H1 (cell line): ENCODE measurements around the gene RAP1A. TPM values are rescaled to one million over a fixed set of nuclear protein-coding genes. Genes with fewer than 3 reads are reported as not detected.

Source experiments
- CTCF ChIA-PET: fragments of 300-600 bp; sonication (Branson Sonifier 250); formaldehyde crosslinking; loops from one replicate; lab custom pipeline; 2021; ENCODE audit not compliant: partially characterized antibody; lab: Charles Lee
- POLR2A ChIA-PET: fragments of 300-600 bp; sonication (Branson Sonifier 250); formaldehyde crosslinking; loops from one replicate; lab custom pipeline; 2021; ENCODE audit warnings: inconsistent platforms; ENCODE audit not compliant: partially characterized antibody; lab: Charles Lee
- DNase-seq, 2 experiments: peaks; one replicate each; pipeline versions ENCODE4 v3.0.0 to v3.0.0-alpha.2; 2010 to 2022; ENCODE audit warnings: low spot score in 2 of 2, low read depth in 1 of 2, mixed read lengths in 1 of 2
- FAIRE-seq: peaks from 2 replicates; lab custom pipeline; 2011; peaks lifted over from hg19 to GRCh38; lab: Jason Lieb, UNC
- H2AFZ ChIP-seq: 2 replicates; pipeline ENCODE4 v1.8.1; 2012; ENCODE audit warnings: low read length, inconsistent platforms
- H2AK5ac ChIP-seq: 2 replicates; pipeline ENCODE4 v1.6.1; 2013; ENCODE audit warnings: low read depth, low read length
- H2BK120ac ChIP-seq: replicated peaks from 2 replicates; pipeline ENCODE3; 2013; ENCODE audit warnings: low read depth, low read length, inconsistent platforms
- H2BK12ac ChIP-seq: 2 replicates; pipeline ENCODE4 v1.6.1; 2013; ENCODE audit warnings: low read depth, low read length
- H2BK15ac ChIP-seq: 2 replicates; pipeline ENCODE4 v1.6.1; 2013; ENCODE audit warnings: low read length
- H2BK20ac ChIP-seq: 2 replicates; pipeline ENCODE4 v1.6.1; 2013; ENCODE audit warnings: low read length
- H2BK5ac ChIP-seq: 2 replicates; pipeline ENCODE4 v1.6.1; 2013; ENCODE audit warnings: low read depth, low read length
- H3K14ac ChIP-seq: 2 replicates; pipeline ENCODE4 v1.6.1; 2013; ENCODE audit warnings: inconsistent platforms; ENCODE audit not compliant: insufficient read length
- H3K18ac ChIP-seq: 2 replicates; pipeline ENCODE4 v1.6.1; 2013; ENCODE audit warnings: low read length; ENCODE audit errors: extremely low read depth
- H3K23ac ChIP-seq: 2 replicates; pipeline ENCODE4 v1.6.1; 2013; ENCODE audit warnings: inconsistent platforms; ENCODE audit not compliant: insufficient read length
- H3K23me2 ChIP-seq: 2 replicates; pipeline ENCODE4 v1.6.1; 2013; ENCODE audit warnings: low read depth, low read length
- H3K27ac ChIP-seq: 2 replicates; pipeline ENCODE4 v1.6.1; 2011; ENCODE audit warnings: low read depth, low read length, inconsistent platforms
- H3K27me3 ChIP-seq, 4 experiments: replicated peaks in 1 of 4; 1 replicate in 1 of 4; 2 replicates in 3 of 4; pipeline versions ENCODE4 v1.6.1 to v1.8.1; 2011 to 2013; ENCODE audit warnings: low read length in 3 of 4, mild to moderate bottlenecking in 3 of 4, inconsistent platforms in 2 of 4, mixed read lengths in 2 of 4, moderate library complexity in 1 of 4; ENCODE audit not compliant: control insufficient read depth in 3 of 4, insufficient read depth in 3 of 4; ENCODE audit errors: extremely low read depth in 1 of 4
- H3K36me3 ChIP-seq, 4 experiments: 2 replicates each; pipeline versions ENCODE4 v1.6.1 to v1.8.1; 2011 to 2013; ENCODE audit warnings: mild to moderate bottlenecking in 4 of 4, low read length in 3 of 4, moderate library complexity in 2 of 4, control low read depth in 1 of 4, inconsistent platforms in 1 of 4; ENCODE audit not compliant: insufficient read depth in 4 of 4, control insufficient read depth in 2 of 4
- H3K4ac ChIP-seq: replicated peaks from 2 replicates; pipeline ENCODE3; 2013; ENCODE audit warnings: low read length, low read depth, mixed read lengths, inconsistent platforms; ENCODE audit not compliant: insufficient read length
- H3K4me1 ChIP-seq, 4 experiments: replicated peaks in 1 of 4; 1 replicate in 1 of 4; 2 replicates in 3 of 4; pipeline versions ENCODE4 v1.6.1 to v1.8.1; 2011 to 2013; ENCODE audit warnings: low read length in 3 of 4, inconsistent platforms in 2 of 4, mixed read lengths in 1 of 4; ENCODE audit not compliant: insufficient read depth in 4 of 4, control insufficient read depth in 3 of 4
- H3K4me2 ChIP-seq, 2 experiments: 2 replicates each; pipeline versions ENCODE4 v1.6.1 to v1.8.1; 2011 to 2013; ENCODE audit warnings: low read depth in 2 of 2, low read length in 2 of 2, control low read depth in 1 of 2, inconsistent platforms in 1 of 2, mild to moderate bottlenecking in 1 of 2; ENCODE audit not compliant: insufficient read depth in 1 of 2
- H3K4me3 ChIP-seq, 4 experiments: fragments of 200-600, 300-600 bp in 1 of 4; sonication (generic), shearing (Covaris generic), sonication (Bioruptor Twin) in 1 of 4; 2 replicates each; pipeline versions ENCODE4 v1.5.1 to v1.8.1; 2011 to 2016; ENCODE audit warnings: low read length in 4 of 4, low read depth in 3 of 4, control low read depth in 2 of 4, inconsistent platforms in 2 of 4, mild to moderate bottlenecking in 2 of 4, mixed read lengths in 1 of 4, moderate library complexity in 1 of 4; ENCODE audit not compliant: insufficient read depth in 2 of 4; ENCODE audit errors: extremely low read depth in 1 of 4
- H3K56ac ChIP-seq: replicated peaks from 2 replicates; pipeline ENCODE3; 2013; ENCODE audit warnings: low read depth, mild to moderate bottlenecking, mixed read lengths, low read length, inconsistent platforms; ENCODE audit not compliant: insufficient read length
- H3K79me1 ChIP-seq: 2 replicates; pipeline ENCODE4 v1.6.1; 2013; ENCODE audit warnings: low read depth, low read length, control low read depth
- H3K79me2 ChIP-seq, 2 experiments: 2 replicates each; pipeline versions ENCODE4 v1.6.1 to v1.8.1; 2012 to 2013; ENCODE audit warnings: low read length in 2 of 2, mild to moderate bottlenecking in 2 of 2, inconsistent platforms in 1 of 2; ENCODE audit not compliant: insufficient read depth in 2 of 2, control insufficient read depth in 1 of 2
- H3K9ac ChIP-seq, 4 experiments: replicated peaks in 1 of 4; 1 replicate in 1 of 4; 2 replicates in 3 of 4; pipeline versions ENCODE4 v1.6.1 to v1.8.1; 2011 to 2013; ENCODE audit warnings: low read depth in 3 of 4, low read length in 3 of 4, control low read depth in 2 of 4, mild to moderate bottlenecking in 2 of 4, moderate library complexity in 2 of 4, inconsistent platforms in 1 of 4; ENCODE audit errors: extremely low read depth in 1 of 4
- H3K9me3 ChIP-seq, 2 experiments: 2 replicates each; pipeline versions ENCODE4 v1.6.1 to v1.8.1; 2012 to 2013; ENCODE audit warnings: mild to moderate bottlenecking in 2 of 2, moderate library complexity in 2 of 2, control low read depth in 1 of 2, inconsistent platforms in 1 of 2, low read depth in 1 of 2, low read length in 1 of 2, mixed read lengths in 1 of 2; ENCODE audit not compliant: insufficient read depth in 2 of 2
- H4K20me1 ChIP-seq, 2 experiments: replicated peaks in 1 of 2; 2 replicates each; pipeline versions ENCODE3 to v1.8.1; 2011 to 2013; ENCODE audit warnings: inconsistent platforms in 2 of 2, low read length in 2 of 2, mild to moderate bottlenecking in 1 of 2; ENCODE audit not compliant: insufficient read depth in 2 of 2, control insufficient read depth in 1 of 2
- H4K5ac ChIP-seq: 2 replicates; pipeline ENCODE4 v1.6.1; 2013; ENCODE audit warnings: low read length, low read depth, mixed read lengths, inconsistent platforms; ENCODE audit not compliant: insufficient read length
- H4K8ac ChIP-seq: 2 replicates; pipeline ENCODE4 v1.8.0; 2013; ENCODE audit warnings: mild to moderate bottlenecking, moderate library complexity, low read length, inconsistent platforms; ENCODE audit not compliant: insufficient read depth; ENCODE audit errors: extremely low read depth
- H4K91ac ChIP-seq: replicated peaks from 2 replicates; pipeline ENCODE3; 2013; ENCODE audit warnings: low read length, mixed read lengths, inconsistent platforms; ENCODE audit not compliant: insufficient read length
- BACH1 ChIP-seq: IDR thresholded peaks from 2 replicates; pipeline ENCODE4 v1.6.1; 2012; ENCODE audit warnings: low read length, improper control_type of control experiment
- BRCA1 ChIP-seq: IDR thresholded peaks from 2 replicates; pipeline ENCODE4 v1.6.1; 2012; ENCODE audit warnings: low read depth, low read length, improper control_type of control experiment
- CBX5 ChIP-seq: fragments of 300-800, 300-1000 bp; sonication (generic); IDR thresholded peaks from 2 replicates; pipeline ENCODE4 v1.7.1; 2016; ENCODE audit warnings: antibody characterized with exemption, low read length, low read depth
- EP300 ChIP-seq, 2 experiments: IDR thresholded peaks; 1 replicate in 1 of 2; 2 replicates in 1 of 2; pipeline ENCODE4 v1.6.1; 2011 to 2012; ENCODE audit warnings: low read depth in 2 of 2, low read length in 2 of 2, mild to moderate bottlenecking in 2 of 2, borderline replicate concordance in 1 of 2, inconsistent platforms in 1 of 2, moderate library complexity in 1 of 2
- GABPA ChIP-seq: IDR thresholded peaks from 2 replicates; pipeline ENCODE4 v1.6.1; 2011; ENCODE audit warnings: mild to moderate bottlenecking, low read length, moderate library complexity, borderline replicate concordance; ENCODE audit not compliant: insufficient read depth
- GTF2F1 ChIP-seq: IDR thresholded peaks from 2 replicates; pipeline ENCODE4 v1.6.1; 2012; ENCODE audit warnings: low read depth, low read length, improper control_type of control experiment, borderline replicate concordance
- JUND ChIP-seq: IDR thresholded peaks from 2 replicates; pipeline ENCODE4 v1.6.1; 2011; ENCODE audit warnings: mild to moderate bottlenecking, improper control_type of control experiment, low read length
- KDM5A ChIP-seq: fragments of 200-600 bp; IDR thresholded peaks from 2 replicates; pipeline ENCODE4 v1.7.1; 2012; ENCODE audit warnings: mild to moderate bottlenecking, low read length, inconsistent platforms, mixed read lengths
- NANOG ChIP-seq: IDR thresholded peaks from 2 replicates; pipeline ENCODE4 v1.6.1; 2011; ENCODE audit warnings: low read length, low read depth, mild to moderate bottlenecking, inconsistent platforms; ENCODE audit not compliant: insufficient read depth, poor library complexity, severe bottlenecking
- PHF8 ChIP-seq: fragments of 200-600 bp; sonication (generic); conservative IDR thresholded peaks from 2 replicates; pipeline ENCODE4 v1.7.1; 2012; ENCODE audit warnings: low read depth, mild to moderate bottlenecking, inconsistent platforms, low read length, moderate library complexity
- POLR2A ChIP-seq, 2 experiments: IDR thresholded peaks; 1 replicate in 1 of 2; 2 replicates in 1 of 2; pipeline ENCODE4 v1.6.1; 2011; ENCODE audit warnings: low read depth in 2 of 2, low read length in 2 of 2, mild to moderate bottlenecking in 2 of 2; ENCODE audit errors: control extremely low read depth in 1 of 2
- SIN3A ChIP-seq, 2 experiments: IDR thresholded peaks in 1 of 2; conservative IDR thresholded peaks in 1 of 2; 2 replicates each; pipeline ENCODE4 v1.6.1; 2011 to 2012; ENCODE audit warnings: low read length in 2 of 2, improper control_type of control experiment in 1 of 2, low read depth in 1 of 2, mild to moderate bottlenecking in 1 of 2
- WGBS, 2 experiments: shearing (Covaris generic) in 1 of 2; methylation state at CpG; one replicate each; pipeline versions ENCODE4 v1.1.6 to v1.1.7; 2013 to 2015; ENCODE audit warnings: low lambda C conversion rate in 2 of 2, mixed read lengths in 2 of 2, inconsistent platforms in 1 of 2, low coverage in 1 of 2, missing lambda C conversion rate in 1 of 2; ENCODE audit not compliant: insufficient replicate concordance in 2 of 2, insufficient coverage in 1 of 2, insufficient read length in 1 of 2; ENCODE audit errors: extremely low coverage in 1 of 2, missing lambda C conversion rate in 1 of 2; 5-methylcytosine and 5-hydroxymethylcytosine counted together
- polyA plus RNA-seq, 7 experiments: library from polyadenylated mRNA; depleted of rRNA in 3 of 7; stranded (reverse) in 5 of 7; unstranded in 2 of 7; fragments of >200 nt in 5 of 7; fragments of 200-250 nt in 2 of 7; gene quantifications; 1 replicate in 5 of 7; 2 replicates in 1 of 7; 4 replicates in 1 of 7; pipeline versions ENCODE4 v1.2.1 to v1.2.3, GENCODE V29; 2011 to 2013; ENCODE audit warnings: missing spikeins in 2 of 7, mixed read lengths in 2 of 7
- total RNA-seq: library from RNA; stranded (reverse); fragmentation: NEBNext Ultra II Directional; extraction: Animal tissue kit (Norgen Biotek cat#: 25700); gene quantifications from 2 replicates; pipeline ENCODE4 v1.2.1, GENCODE V29; 2021

The RAP1A gene
- total and polyA plus RNA-seq, 2 of the 8 experiments (the other 6 are each of a cell fraction or from before 2014, with no cell fraction given): 10.9 to 35.8 TPM

GRCh38 chr1:111717450-111717849, 97.9 kb downstream of the RAP1A start:
- H3K27me3 ChIP-seq: no peaks in the 10 kb centered on the region
- no peak overlapping the region for H3K4me2 ChIP-seq
- H2BK20ac ChIP-seq: no peak overlapping the region
- H3K27ac ChIP-seq: no peak overlapping the region
- H3K23ac ChIP-seq: no peak overlapping the region
- no peak overlapping the region for H3K14ac ChIP-seq
- H2BK15ac ChIP-seq: no peak overlapping the region
- TF ChIP-seq PHF8 (no peak), GABPA (no peak), CBX5 (no peak), BACH1 (no peak), KDM5A (no peak), SIN3A (conservative IDR thresholded peaks at IDR 0.05 in 1 of 2, IDR thresholded peaks at IDR 0.05 in 1 of 2; ENCODE audit: low read depth in 1 of 2, low read length in 2 of 2) (no peak), GTF2F1 (no peak), EP300 (IDR thresholded peaks at IDR 0.05; ENCODE audit: borderline replicate concordance in 1 of 2, low read depth in 2 of 2, low read length in 2 of 2) (no peak), BRCA1 (no peak), NANOG (no peak), JUND (no peak), POLR2A (IDR thresholded peaks at IDR 0.05; ENCODE audit: control extremely low read depth in 1 of 2, low read depth in 2 of 2, low read length in 2 of 2) (no peak)
- H3K79me2 ChIP-seq: no peaks in the 10 kb centered on the region
- no peak overlapping the region for H3K56ac ChIP-seq
- no peak for DNase-seq
- no peak overlapping the region for H2BK120ac ChIP-seq
- peaks cover 0 to 2% (median 0%) of the 10 kb centered on the region in 4 experiments; a peak in 1 of 8 replicates for H3K36me3 ChIP-seq
- H3K9ac ChIP-seq: no peak overlapping the region
- H3K4me1 ChIP-seq: peaks cover 2 to 14% (median 10%) of the 10 kb centered on the region in 4 experiments; a peak in 5 of 7 replicates
- no peaks in the 10 kb centered on the region for H4K20me1 ChIP-seq
- FAIRE-seq: no peak
- 90% methylated on average over 2 of the region's 2 CpGs; no CpG with 5 or more reads in 1 of the 2 experiments for WGBS, 2 experiments
- no peak overlapping the region for H3K4ac ChIP-seq
- H3K18ac ChIP-seq: no peak overlapping the region
- H3K23me2 ChIP-seq: no peaks in the 10 kb centered on the region; the same call in 1 of the 2 replicates
- ChIA-PET CTCF (interaction anchor here (5.9 to 42.0 kb wide), 2 partner anchors 27 to 50 kb away, joined by 65 to 1070 read pairs; partner anchors contain the start of genes DDX20 and INKA2), POLR2A (interaction anchor here (0.5 to 18.0 kb wide), 3 partner anchors 20 to 41 kb away, joined by 3 to 343 read pairs (median 4); partner anchors contain the start of gene INKA2)
- H2AFZ ChIP-seq: no peak overlapping the region
- no peak overlapping the region for H4K8ac ChIP-seq
- no peak overlapping the region for H4K91ac ChIP-seq
- H4K5ac ChIP-seq: no peak overlapping the region
- no peaks in the 10 kb centered on the region for H3K79me1 ChIP-seq
- no peak overlapping the region for H2BK12ac ChIP-seq
- no peaks in the 10 kb centered on the region for H3K9me3 ChIP-seq
- no peak overlapping the region for H2AK5ac ChIP-seq
- no peak overlapping the region for H2BK5ac ChIP-seq
- no peak overlapping the region for H3K4me3 ChIP-seq
